HCT116 (cell line): Measurements from ENCODE around the gene PRM2. TPM values are rescaled to one million over a fixed set of nuclear protein-coding genes. Genes with fewer than 3 reads are reported as not detected.

Source experiments
- ATAC-seq: fragments of 200-7000 bp; cut with Tn5 transposase; 2 replicates; pipeline ENCODE4 v1.9.1; 2020; ENCODE audit warnings: mild to moderate bottlenecking, moderate library complexity
- BruUV-seq: library from RNA; stranded (reverse); fragments of 400-500 nt; replicated peaks from 2 replicates; lab custom pipeline; 2021; lab: Mats Ljungman, UMichigan
- CTCF ChIA-PET: fragments of 300-600 bp; sonication (Branson Sonifier 250); formaldehyde crosslinking; loops from one replicate; lab custom pipeline; 2021; ENCODE audit warnings: antibody characterized with exemption; lab: Charles Lee
- POLR2A ChIA-PET: fragments of 300-600, 350-600 bp; sonication (Branson Sonifier 250); formaldehyde crosslinking; loops from one replicate; lab custom pipeline; 2021; ENCODE audit warnings: antibody characterized with exemption; lab: Charles Lee
- RAD21 ChIA-PET, 2 experiments: fragments of 300-600 bp; sonication (Branson Sonifier 250); formaldehyde crosslinking; loops; one replicate each; lab custom pipeline; 2023; ENCODE audit warnings: low total read pairs in 2 of 2; ENCODE audit not compliant: uncharacterized antibody in 2 of 2, unreplicated experiment in 2 of 2, low non-redundant PET in 1 of 2; lab: Charles Lee
- DNase-seq: peaks from one replicate; pipeline ENCODE4 v3.0.0-alpha.2; 2010; ENCODE audit warnings: low read depth, low spot score
- H2AFZ ChIP-seq: fragments of 200-600 bp; shearing (Covaris generic), sonication (generic); 2 replicates; pipeline ENCODE4 v1.6.1; 2017; ENCODE audit warnings: low read depth, mixed run types, mixed read lengths, antibody characterized with exemption, low read length; ENCODE audit not compliant: poor library complexity, severe bottlenecking
- H3K27ac ChIP-seq: 2 replicates; pipeline ENCODE4 v1.5.1; 2012; ENCODE audit warnings: low read depth, low read length
- H3K27me3 ChIP-seq: fragments of 200-600 bp; sonication (generic); 2 replicates; pipeline ENCODE4 v1.6.1; 2016; ENCODE audit warnings: mixed run types, low read length, mixed read lengths; ENCODE audit not compliant: insufficient read depth
- H3K36me3 ChIP-seq, 2 experiments: fragments of 200-500 bp in 1 of 2; fragments of 200-600 bp in 1 of 2; sonication (Bioruptor generic) in 1 of 2; sonication (generic) in 1 of 2; 2 replicates each; pipeline versions ENCODE4 v1.5.1 to v1.6.1; 2014 to 2016; ENCODE audit warnings: low read length in 2 of 2, inconsistent platforms in 1 of 2, mixed read lengths in 1 of 2, mixed run types in 1 of 2; ENCODE audit not compliant: insufficient read depth in 2 of 2, control insufficient read depth in 1 of 2
- H3K4me1 ChIP-seq, 2 experiments: fragments of 200-600 bp in 1 of 2; sonication (generic) in 1 of 2; 2 replicates each; pipeline versions ENCODE4 v1.5.1 to v1.6.1; 2012 to 2017; ENCODE audit warnings: low read length in 2 of 2, inconsistent platforms in 1 of 2, mild to moderate bottlenecking in 1 of 2, mixed read lengths in 1 of 2, mixed run types in 1 of 2, moderate library complexity in 1 of 2; ENCODE audit not compliant: insufficient read depth in 2 of 2, control insufficient read depth in 1 of 2
- H3K4me2 ChIP-seq: fragments of 200-600 bp; sonication (generic); 2 replicates; pipeline ENCODE4 v1.6.1; 2017; ENCODE audit warnings: mixed run types, low read length, mixed read lengths
- H3K4me3 ChIP-seq, 2 experiments: fragments of 200-600 bp in 1 of 2; sonication (generic) in 1 of 2; replicated peaks in 1 of 2; 2 replicates each; pipeline ENCODE4 v1.5.1; 2011 to 2016; ENCODE audit warnings: low read length in 2 of 2, control low read depth in 1 of 2, low read depth in 1 of 2, mild to moderate bottlenecking in 1 of 2, mixed read lengths in 1 of 2, mixed run types in 1 of 2
- H3K79me2 ChIP-seq: fragments of 200-600 bp; sonication (generic); 2 replicates; pipeline ENCODE4 v1.6.1; 2017; ENCODE audit warnings: mild to moderate bottlenecking, mixed run types, low read length, moderate library complexity, mixed read lengths; ENCODE audit not compliant: insufficient read depth
- H3K9ac ChIP-seq: fragments of 200-600 bp; sonication (generic); 2 replicates; pipeline ENCODE4 v1.6.1; 2016; ENCODE audit warnings: low read length, mixed read lengths
- H3K9me2 ChIP-seq: fragments of 200-600 bp; sonication (generic), shearing (Covaris generic); 2 replicates; pipeline ENCODE4 v1.6.1; 2017; ENCODE audit warnings: mixed run types, mild to moderate bottlenecking, moderate library complexity; ENCODE audit not compliant: insufficient read depth
- H3K9me3 ChIP-seq, 2 experiments: fragments of 200-500 bp in 1 of 2; fragments of 200-600 bp in 1 of 2; sonication (Bioruptor generic) in 1 of 2; sonication (generic) in 1 of 2; 2 replicates each; pipeline ENCODE4 v1.6.1; 2014 to 2017; ENCODE audit warnings: low read length in 2 of 2, mixed read lengths in 2 of 2, inconsistent platforms in 1 of 2, low read depth in 1 of 2, mild to moderate bottlenecking in 1 of 2, mixed run types in 1 of 2, moderate library complexity in 1 of 2; ENCODE audit not compliant: control insufficient read depth in 1 of 2, insufficient read depth in 1 of 2
- H4K20me1 ChIP-seq: fragments of 200-600 bp; sonication (generic), shearing (Covaris generic); 2 replicates; pipeline ENCODE4 v1.6.1; 2017; ENCODE audit warnings: mixed run types, mild to moderate bottlenecking, moderate library complexity; ENCODE audit not compliant: insufficient read depth
- CBX3 ChIP-seq: IDR thresholded peaks from 2 replicates; pipeline ENCODE4 v1.6.1; 2012; ENCODE audit warnings: low read depth
- EZH2phosphoT487 ChIP-seq: fragments of 200-600 bp; IDR thresholded peaks from 2 replicates; pipeline ENCODE4 v1.6.1; 2018; ENCODE audit warnings: antibody characterized with exemption, borderline replicate concordance
- FOSL1 ChIP-seq: IDR thresholded peaks from 2 replicates; pipeline ENCODE4 v1.6.1; 2012; ENCODE audit warnings: low read depth
- JUND ChIP-seq: IDR thresholded peaks from 2 replicates; pipeline ENCODE4 v1.6.1; 2012
- MAX ChIP-seq: IDR thresholded peaks from 2 replicates; pipeline ENCODE4 v1.6.1; 2012
- POLR2A ChIP-seq: IDR thresholded peaks from 2 replicates; pipeline ENCODE4 v1.7.0; 2011; ENCODE audit warnings: borderline replicate concordance; ENCODE audit not compliant: insufficient read depth, insufficient read length; ENCODE audit errors: extremely low read depth
- REST ChIP-seq: IDR thresholded peaks from 2 replicates; pipeline ENCODE4 v1.6.1; 2012; ENCODE audit warnings: low read depth
- TCF7L2 ChIP-seq: IDR thresholded peaks from 2 replicates; pipeline ENCODE4 v1.7.0; 2011; ENCODE audit warnings: borderline replicate concordance, inconsistent platforms; ENCODE audit not compliant: insufficient read depth, insufficient read length; ENCODE audit errors: extremely low read depth
- YY1 ChIP-seq: IDR thresholded peaks from 2 replicates; pipeline ENCODE4 v1.6.1; 2011; ENCODE audit warnings: low read length, low read depth, moderate library complexity, mild to moderate bottlenecking; ENCODE audit not compliant: insufficient replicate concordance; ENCODE audit errors: extremely low read depth
- ZFX ChIP-seq: fragments of 450-650 bp; IDR thresholded peaks from 2 replicates; pipeline ENCODE4 v1.6.1; 2017
- ZNF274 ChIP-seq: fragments of 200-500 bp; sonication (Bioruptor generic); IDR thresholded peaks from 2 replicates; pipeline ENCODE4 v1.6.1; 2014; ENCODE audit warnings: mild to moderate bottlenecking, low read depth, low read length, inconsistent platforms
- intact Hi-C: fragments of 100-400 bp; cut with micrococcal nuclease; formaldehyde crosslinking; loops from 2 replicates; pipeline ENCODE4 v1.10.0; 2022
- total RNA-seq: library from RNA; stranded (reverse); gene quantifications from one replicate; pipeline ENCODE4 v1.2.1, GENCODE V29; 2021; ENCODE audit not compliant: unreplicated experiment
- TF ChIP-seq, protein P1 (sequence below): IDR thresholded peaks from 2 replicates; pipeline ENCODE4 v1.6.1; 2012

Gene PRM2
- total RNA-seq, 1 experiment from 2014 or later = not detected

DNA sequence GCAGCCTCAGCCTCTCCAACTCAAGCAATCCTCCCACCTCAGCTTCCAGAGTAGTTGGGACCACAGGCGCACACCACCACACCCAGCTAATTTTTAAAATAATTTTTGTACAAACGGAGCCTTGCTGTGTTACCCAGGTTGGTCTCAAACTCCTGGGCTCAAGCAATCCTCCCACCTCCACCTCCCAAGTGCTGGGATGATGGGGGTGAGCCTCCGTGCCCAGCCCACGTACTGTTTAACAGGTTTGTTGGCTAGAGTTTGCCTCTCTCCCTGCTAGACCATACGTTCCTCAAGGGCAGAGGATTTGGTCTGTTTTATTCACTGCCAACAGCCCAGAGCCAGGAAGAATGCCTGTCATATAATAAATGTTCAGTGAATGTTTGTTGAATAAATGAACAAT is 46.8 kb downstream of the PRM2 start:
- no peaks in the 10 kb centered on the region for H4K20me1 ChIP-seq
- no peaks in the 10 kb centered on the region for H3K9me2 ChIP-seq
- no peaks in the 10 kb centered on the region for H3K36me3 ChIP-seq
- H3K9me3 ChIP-seq = no peaks in the 10 kb centered on the region
- DNase-seq (no peak), ATAC-seq (no peak)
- intact Hi-C loops = no loop called here
- no peak overlapping the region for H3K4me2 ChIP-seq
- no peak overlapping the region for H3K9ac ChIP-seq
- H3K27me3 ChIP-seq = no peaks in the 10 kb centered on the region
- BruUV-seq = no TSS peak
- no peak overlapping the region for H3K4me3 ChIP-seq
- no peaks in the 10 kb centered on the region for H3K79me2 ChIP-seq
- H3K27ac ChIP-seq = no peak overlapping the region
- TF ChIP-seq MAX = no peak
- TF ChIP-seq POLR2A = no peak
- no peak for TF ChIP-seq ZFX
- TF ChIP-seq EZH2phosphoT487 = no peak
- TF ChIP-seq, protein P1, sequence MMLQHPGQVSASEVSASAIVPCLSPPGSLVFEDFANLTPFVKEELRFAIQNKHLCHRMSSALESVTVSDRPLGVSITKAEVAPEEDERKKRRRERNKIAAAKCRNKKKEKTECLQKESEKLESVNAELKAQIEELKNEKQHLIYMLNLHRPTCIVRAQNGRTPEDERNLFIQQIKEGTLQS = no peak
- no peak for TF ChIP-seq REST
- TF ChIP-seq ZNF274 = no peak
- no peak for TF ChIP-seq FOSL1
- TF ChIP-seq TCF7L2 = no peak
- no peak for TF ChIP-seq JUND
- TF ChIP-seq CBX3 = no peak
- TF ChIP-seq YY1 = no peak
- TF ChIP-seq, all 23 proteins: peak for 0
- ChIA-PET CTCF (no interaction called here), RAD21 (no interaction called here), POLR2A (interaction anchor here (0.9 kb wide), 1 partner anchor 28 kb away, joined by 3 read pairs; no protein-coding TSS in a partner anchor)
- Histone ChIP-seq H3K4me1 (peaks cover 3 to 4% of the 10 kb centered on the region in 2 experiments; a peak in 2 of 4 replicates), H2AFZ (no peak overlapping the region)
